Right lobe of liver (tissue), 4 donors: ENCODE results near the gene SH3RF3.

Experiments used
- CTCF ChIP-seq, 4 donors: fragments of 200-600 bp in 3 of 4; fragments of 450-650 bp in 1 of 4; IDR thresholded peaks; one replicate each; pipeline versions ENCODE4 v1.5.1 to v1.8.0; 2016 to 2022; ENCODE audit warnings: antibody characterized with exemption in 4 of 4, mild to moderate bottlenecking in 2 of 4
- POLR2A ChIP-seq: fragments of 450-650 bp; IDR thresholded peaks from one replicate; pipeline ENCODE4 v1.6.1; 2017; ENCODE audit warnings: antibody characterized with exemption, mild to moderate bottlenecking
- donor health status: DM: no; HTN: no; CAD: no.
- donor health status: DM: no; HTN: no; CAD: no.
- donor health status: DM: no; HTN: yes; CAD: no.

- TF ChIP-seq CTCF (IDR thresholded peaks at IDR 0.05) (no peak), POLR2A (no peak)
These were observed 23.9 kb upstream of the SH3RF3 start for GRCh38 chr2:109105113-109105512.
